Measurements from ENCODE around the gene ORC2. TPM values are rescaled to one million over a fixed set of nuclear protein-coding genes. Genes with fewer than 3 reads are reported as not detected.
A peak's percentile ranks its signal among the peaks of the same experiment; 100 is the strongest.
"Not testable (repeated sequence)": the region's sequence is repeated elsewhere in the genome, so short reads cannot be mapped to it uniquely, and the experiment has no call there.

ORC2 gene
- total RNA-seq, 1 experiment from 2014 or later, result 45.5 TPM

DNA sequence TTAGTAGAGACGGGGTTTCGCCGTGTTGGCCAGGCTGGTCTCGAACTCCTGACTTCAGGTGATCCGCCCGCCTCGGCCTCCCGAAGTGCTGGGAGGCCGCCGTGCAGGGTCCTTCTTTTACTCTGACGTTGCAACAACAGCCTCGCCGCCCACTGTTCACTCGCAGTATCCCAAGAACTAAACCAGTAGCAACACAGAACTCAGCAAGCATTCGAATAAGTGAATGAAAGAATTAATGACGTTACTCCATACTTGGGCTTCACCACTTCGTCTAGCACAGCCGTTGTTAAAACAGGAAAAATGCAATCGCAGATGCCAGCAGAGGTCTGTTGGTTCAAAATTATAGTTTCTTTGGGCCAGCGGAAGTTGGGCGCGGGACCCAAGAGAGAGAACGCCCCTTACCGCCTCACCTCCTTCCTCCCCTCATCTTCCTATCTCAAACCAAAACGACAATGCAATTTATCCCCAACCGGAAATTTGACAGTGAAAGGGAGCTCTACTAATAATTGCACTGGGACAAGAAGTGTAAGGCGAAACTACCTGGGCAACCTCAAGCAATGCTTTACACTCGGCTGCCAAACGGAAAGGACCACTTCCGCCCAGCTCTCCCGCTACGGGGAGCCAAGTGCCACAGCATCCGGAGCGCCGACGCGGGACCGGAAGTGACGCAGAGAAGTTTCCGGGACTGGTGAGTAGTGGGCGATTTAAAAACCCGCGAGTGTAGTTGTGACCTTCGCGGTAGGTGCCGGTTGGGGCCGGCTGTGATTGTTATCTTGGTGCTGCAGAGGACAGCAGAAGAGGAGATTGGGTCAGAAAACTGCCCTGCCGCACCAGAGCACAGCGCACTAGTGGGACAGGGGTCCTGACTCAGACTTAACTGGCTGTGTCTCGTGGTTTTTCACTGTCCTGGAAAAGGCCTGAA lies 74.5 kb downstream of the ORC2 start, which contains the start of the genes NIF3L1 and PPIL3:
NIF3L1 (plus strand) TSS at position 668 of the 922 bp plus-strand sequence. CDS start 2,573 bp downstream, outside the sequence.
PPIL3 (minus strand) TSS at position 374 of the 922 bp plus-strand sequence. CDS start 1,462 bp downstream, outside the sequence.
- Mint-ChIP-seq H3K27me3 (ENCODE audit: insufficient read depth, unreplicated experiment) (no peaks in the 10 kb centered on the region), H3K4me1 (ENCODE audit: low read depth, unreplicated experiment) (peaks cover 19% of the 10 kb centered on the region), H3K4me3 (ENCODE audit: unreplicated experiment) (peak within 1 kb of the TSS; percentile 89), H3K27ac (ENCODE audit: unreplicated experiment) (peak within 1 kb of the TSS; percentile 97), H3K36me3 (ENCODE audit: insufficient read depth, unreplicated experiment) (peaks cover 41% of the 10 kb centered on the region), H3K9me3 (ENCODE audit: unreplicated experiment) (no peaks in the 10 kb centered on the region)
- Histone ChIP-seq H3K9me3 (no peaks in the 10 kb centered on the region), H3K4me1 (0 out of 2 replicates have a peak, but pooled peaks cover 3% of the 10 kb centered on the region), H3K27me3 (replicated peaks; ENCODE audit: control insufficient read depth, insufficient read depth, low read length) (no peaks in the 10 kb centered on the region), H3K36me3 (ENCODE audit: control insufficient read depth, insufficient read depth, low read length) (no peaks in the 10 kb centered on the region), H3K4me3 (ENCODE audit: low read depth, low read length) (peak within 1 kb of the TSS; percentile 56)
- TF ChIP-seq, protein P1, sequence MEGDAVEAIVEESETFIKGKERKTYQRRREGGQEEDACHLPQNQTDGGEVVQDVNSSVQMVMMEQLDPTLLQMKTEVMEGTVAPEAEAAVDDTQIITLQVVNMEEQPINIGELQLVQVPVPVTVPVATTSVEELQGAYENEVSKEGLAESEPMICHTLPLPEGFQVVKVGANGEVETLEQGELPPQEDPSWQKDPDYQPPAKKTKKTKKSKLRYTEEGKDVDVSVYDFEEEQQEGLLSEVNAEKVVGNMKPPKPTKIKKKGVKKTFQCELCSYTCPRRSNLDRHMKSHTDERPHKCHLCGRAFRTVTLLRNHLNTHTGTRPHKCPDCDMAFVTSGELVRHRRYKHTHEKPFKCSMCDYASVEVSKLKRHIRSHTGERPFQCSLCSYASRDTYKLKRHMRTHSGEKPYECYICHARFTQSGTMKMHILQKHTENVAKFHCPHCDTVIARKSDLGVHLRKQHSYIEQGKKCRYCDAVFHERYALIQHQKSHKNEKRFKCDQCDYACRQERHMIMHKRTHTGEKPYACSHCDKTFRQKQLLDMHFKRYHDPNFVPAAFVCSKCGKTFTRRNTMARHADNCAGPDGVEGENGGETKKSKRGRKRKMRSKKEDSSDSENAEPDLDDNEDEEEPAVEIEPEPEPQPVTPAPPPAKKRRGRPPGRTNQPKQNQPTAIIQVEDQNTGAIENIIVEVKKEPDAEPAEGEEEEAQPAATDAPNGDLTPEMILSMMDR (IDR thresholded peaks at IDR 0.05; ENCODE audit: insufficient read depth in 1 of 2, low read depth in 1 of 2, low read length in 1 of 2, severe bottlenecking in 1 of 2, unreplicated experiment in 1 of 2), result no peak
- intact Hi-C loops (cut with micrococcal nuclease; ENCODE audit: unreplicated experiment), result loop anchor here (1.0 to 5.0 kb wide), 6 partner anchors 25 to 363 kb away; partner anchors contain the start of genes BZW1, CFLAR, CLK1 and HYCC2
- peak; percentile 98 to 99 for DNase-seq
- ChIA-PET POLR2A (interaction anchor here (0.6 to 1.7 kb wide), 11 partner anchors 12 to 563 kb away, joined by 3 to 28 read pairs (median 4); partner anchors contain the start of genes CASP10, CLK1, ORC2 and STRADB), CTCF (interaction anchor here (0.7 to 1.6 kb wide), 6 partner anchors 13 to 343 kb away, joined by 3 to 7 read pairs (median 4); partner anchors contain the start of genes CASP10 and CLK1)
- TSS peak; percentile 58 for BruUV-seq (replicated peaks)

DNA sequence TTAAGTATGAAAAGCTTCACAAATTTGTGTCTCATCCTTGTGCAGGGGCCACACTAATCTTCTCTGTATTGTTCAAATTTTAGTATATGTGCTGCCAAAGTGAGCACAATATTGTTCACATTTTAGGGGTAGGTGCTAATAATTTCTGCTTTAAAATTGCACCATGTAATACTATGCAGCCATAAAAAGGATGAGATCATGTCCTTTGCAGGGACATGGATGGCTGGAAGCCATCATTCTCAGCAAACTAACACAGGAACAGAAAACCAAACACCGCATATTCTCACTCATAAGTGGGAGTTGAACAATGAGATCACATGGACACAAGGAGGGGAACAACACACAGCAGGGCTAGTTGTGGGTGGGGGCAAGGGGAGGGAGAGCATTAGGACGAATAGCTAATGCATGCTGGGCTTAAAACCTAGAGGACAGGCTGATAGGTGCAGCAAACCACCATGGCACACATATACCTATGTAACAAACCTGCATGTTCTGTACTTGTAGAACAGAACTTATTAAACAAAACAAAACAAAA lies 81.7 kb downstream of the ORC2 start:
- H3K4me1 Mint-ChIP-seq (ENCODE audit: low read depth, unreplicated experiment); intact Hi-C loops (cut with micrococcal nuclease; ENCODE audit: unreplicated experiment); H3K9me3 ChIP-seq; H3K27ac Mint-ChIP-seq (ENCODE audit: unreplicated experiment); H3K4me3 ChIP-seq (ENCODE audit: low read depth, low read length); H3K27me3 Mint-ChIP-seq (ENCODE audit: insufficient read depth, unreplicated experiment); H3K27me3 ChIP-seq (replicated peaks; ENCODE audit: control insufficient read depth, insufficient read depth, low read length); H3K4me3 Mint-ChIP-seq (ENCODE audit: unreplicated experiment); H3K9me3 Mint-ChIP-seq (ENCODE audit: unreplicated experiment); H3K4me1 ChIP-seq; H3K36me3 ChIP-seq (ENCODE audit: control insufficient read depth, insufficient read depth, low read length); BruUV-seq (replicated peaks); DNase-seq: not testable (repeated sequence)
- peaks cover 18% of the 10 kb centered on the region for H3K36me3 Mint-ChIP-seq (ENCODE audit: insufficient read depth, unreplicated experiment)
- ChIA-PET CTCF (interaction anchor here (0.8 kb wide), 1 partner anchor 10 kb away, joined by 3 read pairs; no protein-coding TSS in a partner anchor), POLR2A (interaction anchor here (0.5 kb wide), 1 partner anchor 27 kb away, joined by 3 read pairs; no protein-coding TSS in a partner anchor)

DNA sequence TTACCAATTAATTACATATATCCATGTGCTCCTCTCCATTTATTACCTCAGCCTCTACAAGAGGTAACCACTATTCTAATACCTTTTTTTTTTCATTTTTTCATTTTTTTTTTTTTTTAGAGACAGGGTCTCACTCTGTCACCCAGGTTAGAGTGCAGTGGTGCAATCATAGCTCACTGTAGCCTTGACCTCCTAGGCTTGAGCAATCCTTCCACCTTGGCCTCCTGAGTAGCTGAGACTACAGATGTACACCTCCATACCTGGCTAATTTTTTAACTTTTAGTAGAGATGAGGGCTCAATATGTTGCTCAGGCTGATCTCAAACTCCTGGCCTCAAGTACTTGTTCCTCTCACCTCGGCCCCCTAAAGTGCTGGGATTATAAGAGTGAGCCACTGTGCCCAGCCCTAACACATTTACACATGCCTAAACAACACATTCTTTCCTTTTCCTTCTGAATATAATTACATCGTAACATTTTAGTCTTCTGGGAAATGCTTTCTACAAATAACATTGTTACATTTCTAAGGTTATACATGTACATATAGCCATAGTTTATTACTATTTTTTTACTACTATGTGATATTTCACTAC lies 85.1 kb downstream of the ORC2 start:
- intact Hi-C loops (cut with micrococcal nuclease; ENCODE audit: unreplicated experiment), result no loop called here
- Mint-ChIP-seq H3K4me3 (ENCODE audit: unreplicated experiment) (no peak overlapping the region), H3K4me1 (ENCODE audit: low read depth, unreplicated experiment) (no peaks in the 10 kb centered on the region), H3K27ac (ENCODE audit: unreplicated experiment) (no peak overlapping the region), H3K9me3 (ENCODE audit: unreplicated experiment) (no peaks in the 10 kb centered on the region), H3K27me3 (ENCODE audit: insufficient read depth, unreplicated experiment) (no peaks in the 10 kb centered on the region), H3K36me3 (ENCODE audit: insufficient read depth, unreplicated experiment) (peaks cover 30% of the 10 kb centered on the region)
- Histone ChIP-seq H3K9me3 (no peaks in the 10 kb centered on the region), H3K27me3 (replicated peaks; ENCODE audit: control insufficient read depth, insufficient read depth, low read length) (no peaks in the 10 kb centered on the region), H3K36me3 (ENCODE audit: control insufficient read depth, insufficient read depth, low read length) (no peaks in the 10 kb centered on the region), H3K4me3 (ENCODE audit: low read depth, low read length) (no peak overlapping the region), H3K4me1 (peaks cover 5% of the 10 kb centered on the region)
- BruUV-seq (replicated peaks), result no TSS peak
- no peak for DNase-seq
- ChIA-PET POLR2A (no interaction called here), CTCF (no interaction called here)
- TF ChIP-seq, protein P1 (IDR thresholded peaks at IDR 0.05; ENCODE audit: insufficient read depth in 1 of 2, low read depth in 1 of 2, low read length in 1 of 2, severe bottlenecking in 1 of 2, unreplicated experiment in 1 of 2), result no peak

Data from Caco-2 (cell line).